HEK293T (cell line): ENCODE data around the gene SLC38A4.
"Not testable (repeated sequence)": the region's sequence is repeated elsewhere in the genome, so short reads cannot be mapped to it uniquely, and the experiment has no call there.

Experiments
- CTCF ChIA-PET: fragments of 350-600 bp; formaldehyde crosslinking; extraction: SDS; loops from one replicate; lab custom pipeline; 2021; ENCODE audit warnings: antibody characterized with exemption, inconsistent platforms; lab: Yijun Ruan, JAX
- POLR2A ChIA-PET: fragments of 350-600 bp; formaldehyde crosslinking; extraction: SDS; loops from one replicate; lab custom pipeline; 2020; ENCODE audit warnings: antibody characterized with exemption, inconsistent platforms; lab: Yijun Ruan, JAX
- DNase-seq: peaks from one replicate; pipeline ENCODE4 v3.0.0; 2012; ENCODE audit warnings: mixed read lengths; ENCODE audit errors: extremely low spot score
- ARNT ChIP-seq: fragments of 450-650 bp; IDR thresholded peaks from 2 replicates; pipeline ENCODE4 v1.6.1; 2017; ENCODE audit warnings: mild to moderate bottlenecking
- BHLHE40 ChIP-seq: fragments of 450-650 bp; IDR thresholded peaks from 2 replicates; pipeline ENCODE4 v1.6.1; 2016; ENCODE audit warnings: mild to moderate bottlenecking, moderate library complexity, borderline replicate concordance
- CTBP1 ChIP-seq: fragments of 450-650 bp; IDR thresholded peaks from 2 replicates; pipeline ENCODE4 v1.6.1; 2016; ENCODE audit warnings: borderline replicate concordance
- ELF4 ChIP-seq: fragments of 450-650 bp; IDR thresholded peaks from 2 replicates; pipeline ENCODE4 v1.6.1; 2017; ENCODE audit warnings: antibody characterized with exemption
- FOXA1 ChIP-seq: fragments of 450-650 bp; IDR thresholded peaks from 2 replicates; pipeline ENCODE4 v1.6.1; 2016; ENCODE audit warnings: mild to moderate bottlenecking
- FOXK2 ChIP-seq: fragments of 450-650 bp; IDR thresholded peaks from 2 replicates; pipeline ENCODE4 v1.6.1; 2016; ENCODE audit warnings: mild to moderate bottlenecking
- FOXM1 ChIP-seq: fragments of 450-650 bp; IDR thresholded peaks from 2 replicates; pipeline ENCODE4 v1.6.1; 2017; ENCODE audit warnings: mild to moderate bottlenecking, borderline replicate concordance
- HDGF ChIP-seq: fragments of 450-650 bp; IDR thresholded peaks from 2 replicates; pipeline ENCODE4 v1.6.1; 2017; ENCODE audit warnings: antibody characterized with exemption, borderline replicate concordance
- L3MBTL2 ChIP-seq: fragments of 450-650 bp; conservative IDR thresholded peaks from 2 replicates; pipeline ENCODE4 v1.6.1; 2016; ENCODE audit warnings: mild to moderate bottlenecking
- LEF1 ChIP-seq: fragments of 450-650 bp; IDR thresholded peaks from 2 replicates; pipeline ENCODE4 v1.6.1; 2017; ENCODE audit warnings: mild to moderate bottlenecking, borderline replicate concordance
- NFRKB ChIP-seq: fragments of 450-650 bp; IDR thresholded peaks from 2 replicates; pipeline ENCODE4 v1.6.1; 2016; ENCODE audit warnings: mild to moderate bottlenecking, moderate library complexity
- PKNOX1 ChIP-seq: fragments of 450-650 bp; IDR thresholded peaks from 2 replicates; pipeline ENCODE4 v1.6.1; 2016
- SP1 ChIP-seq: fragments of 450-650 bp; IDR thresholded peaks from 2 replicates; pipeline ENCODE4 v1.6.1; 2017
- SUZ12 ChIP-seq: fragments of 450-650 bp; IDR thresholded peaks from 2 replicates; pipeline ENCODE4 v1.6.1; 2016; ENCODE audit warnings: mild to moderate bottlenecking
- TARDBP ChIP-seq: fragments of 450-650 bp; IDR thresholded peaks from 2 replicates; pipeline ENCODE4 v1.6.1; 2016
- ZNF384 ChIP-seq: fragments of 450-650 bp; IDR thresholded peaks from 2 replicates; pipeline ENCODE4 v1.6.1; 2016

SLC38A4 gene

GRCh38 chr12:46857486-46857885 lies 31.7 kb upstream of the SLC38A4 start:
- no peak for DNase-seq
- TF ChIP-seq ELF4, result no peak
- TF ChIP-seq SUZ12, result no peak
- no peak for TF ChIP-seq FOXM1
- TF ChIP-seq SP1, result no peak
- TF ChIP-seq ARNT, result no peak
- TF ChIP-seq L3MBTL2, result no peak
- TF ChIP-seq FOXA1, result no peak
- TF ChIP-seq CTBP1, result no peak
- no peak for TF ChIP-seq TARDBP
- TF ChIP-seq PKNOX1, result no peak
- no peak for TF ChIP-seq NFRKB
- CTCF ChIA-PET, result no interaction called here
- POLR2A ChIA-PET, result no interaction called here

GRCh38 chr12:46855760-46856159 lies 30.0 kb upstream of the SLC38A4 start:
- ChIA-PET CTCF (no interaction called here), POLR2A (no interaction called here)
- no peak for TF ChIP-seq NFRKB
- no peak for TF ChIP-seq HDGF
- TF ChIP-seq FOXA1, result no peak
- TF ChIP-seq ELF4, result no peak
- no peak for DNase-seq

DNA sequence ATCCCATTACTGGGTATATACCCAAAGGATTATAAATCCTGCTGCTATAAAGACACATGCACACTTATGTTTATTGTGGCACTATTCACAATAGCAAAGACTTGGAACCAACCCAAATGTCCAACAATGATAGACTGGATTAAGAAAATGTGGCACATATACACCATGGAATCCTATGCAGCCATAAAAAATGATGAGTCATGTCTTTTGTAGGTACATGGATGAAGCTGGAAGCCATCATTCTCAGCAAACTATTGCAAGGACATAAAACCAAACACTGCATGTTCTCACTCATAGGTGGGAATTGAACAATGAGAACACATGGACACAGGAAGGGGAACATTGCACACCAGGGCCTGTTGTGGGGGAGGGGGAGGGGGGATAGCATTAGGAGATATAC lies 28.4 kb upstream of the SLC38A4 start:
- POLR2A ChIA-PET, CTCF ChIA-PET, DNase-seq: not testable (repeated sequence)

DNA sequence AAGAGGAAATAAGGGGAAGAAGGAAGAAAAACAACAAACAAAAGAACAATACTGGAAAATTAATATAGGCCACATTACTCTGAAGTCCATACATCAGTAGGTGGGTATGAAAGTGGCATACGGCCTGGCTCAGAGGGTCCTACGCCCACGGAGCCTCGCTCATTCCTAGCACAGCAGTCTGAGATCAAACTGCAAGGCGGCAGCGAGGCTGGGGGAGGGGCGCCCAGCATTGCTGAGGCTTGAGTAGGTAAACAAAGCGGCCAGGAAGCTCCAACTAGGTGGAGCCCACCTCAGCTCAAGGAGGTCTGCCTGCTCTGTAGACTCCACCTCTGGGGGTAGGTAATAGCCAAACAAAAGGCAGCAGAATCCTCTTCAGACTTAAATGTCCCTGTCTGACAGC lies 23.0 kb upstream of the SLC38A4 start:
- DNase-seq, POLR2A ChIA-PET, CTCF ChIA-PET: not testable (repeated sequence)

DNA sequence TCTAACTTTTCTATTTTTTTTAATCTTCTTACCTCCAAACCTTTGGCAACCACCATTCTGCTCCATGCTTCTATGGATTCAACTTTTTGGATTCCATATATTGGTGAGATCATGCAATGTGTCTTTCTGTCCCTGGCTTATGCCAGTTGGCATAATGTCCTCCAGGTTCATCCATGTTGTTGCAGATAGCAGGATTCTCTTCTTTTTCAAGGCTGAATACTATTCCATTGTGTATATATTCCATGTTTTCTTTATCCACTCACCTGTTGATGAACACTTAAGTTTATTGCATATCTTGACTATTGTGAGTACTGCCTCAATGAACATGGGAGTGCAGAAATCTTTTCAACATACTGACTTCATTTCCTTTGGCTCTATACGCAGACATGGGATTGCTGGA lies 21.2 kb upstream of the SLC38A4 start:
- ChIA-PET POLR2A (no interaction called here), CTCF (no interaction called here)
- DNase-seq, result no peak
- no peak for TF ChIP-seq FOXK2
- TF ChIP-seq L3MBTL2, result no peak
- no peak for TF ChIP-seq ZNF384
- no peak for TF ChIP-seq ELF4
- no peak for TF ChIP-seq HDGF
- TF ChIP-seq SUZ12, result no peak
- no peak for TF ChIP-seq PKNOX1
- no peak for TF ChIP-seq NFRKB
- no peak for TF ChIP-seq SP1
- TF ChIP-seq ARNT, result no peak
- no peak for TF ChIP-seq FOXA1

- CTCF ChIA-PET, result no interaction called here
- POLR2A ChIA-PET, result no interaction called here
- TF ChIP-seq CTBP1, result no peak
- no peak for TF ChIP-seq FOXK2
- TF ChIP-seq FOXM1, result no peak
- no peak for TF ChIP-seq SUZ12
- DNase-seq, result no peak
Observed at GRCh38 chr12:46843811-46844210, 18.0 kb upstream of the SLC38A4 start.

- CTCF ChIA-PET, result no interaction called here
- no peak for DNase-seq
- POLR2A ChIA-PET, result no interaction called here
- no peak for TF ChIP-seq FOXK2
- no peak for TF ChIP-seq FOXA1
- no peak for TF ChIP-seq FOXM1
- no peak for TF ChIP-seq NFRKB
- no peak for TF ChIP-seq L3MBTL2
- TF ChIP-seq PKNOX1, result no peak
- no peak for TF ChIP-seq SP1
- no peak for TF ChIP-seq CTBP1
- TF ChIP-seq ARNT, result no peak
- no peak for TF ChIP-seq ZNF384
- no peak for TF ChIP-seq HDGF
- TF ChIP-seq TARDBP, result no peak
- TF ChIP-seq ELF4, result no peak
- no peak for TF ChIP-seq SUZ12
- TF ChIP-seq BHLHE40, result no peak
- no peak for TF ChIP-seq LEF1
Observed at GRCh38 chr12:46841891-46842290, 16.1 kb upstream of the SLC38A4 start.

- ChIA-PET CTCF (no interaction called here), POLR2A (no interaction called here)
- TF ChIP-seq ELF4 (no peak), FOXA1 (no peak), CTBP1 (no peak), LEF1 (no peak), L3MBTL2 (no peak), ZNF384 (no peak), SP1 (no peak), ARNT (no peak), TARDBP (no peak), PKNOX1 (no peak), HDGF (no peak), SUZ12 (no peak), NFRKB (no peak)
- DNase-seq, result no peak
Observed at GRCh38 chr12:46839964-46840363, 14.2 kb upstream of the SLC38A4 start.
